GM18511 (cell line): ENCODE data around the gene FUT4.
"Not testable (repeated sequence)": the region's sequence is repeated elsewhere in the genome, so short reads cannot be mapped to it uniquely, and the experiment has no call there.

ENCODE experiments used
- ATAC-seq: cut with Tn5 transposase; IDR thresholded peaks from one replicate; pipeline ENCODE4 v1.9.1; 2021; ENCODE audit warnings: mild to moderate bottlenecking, moderate library complexity; ENCODE audit not compliant: unreplicated experiment

Gene FUT4, protein sequence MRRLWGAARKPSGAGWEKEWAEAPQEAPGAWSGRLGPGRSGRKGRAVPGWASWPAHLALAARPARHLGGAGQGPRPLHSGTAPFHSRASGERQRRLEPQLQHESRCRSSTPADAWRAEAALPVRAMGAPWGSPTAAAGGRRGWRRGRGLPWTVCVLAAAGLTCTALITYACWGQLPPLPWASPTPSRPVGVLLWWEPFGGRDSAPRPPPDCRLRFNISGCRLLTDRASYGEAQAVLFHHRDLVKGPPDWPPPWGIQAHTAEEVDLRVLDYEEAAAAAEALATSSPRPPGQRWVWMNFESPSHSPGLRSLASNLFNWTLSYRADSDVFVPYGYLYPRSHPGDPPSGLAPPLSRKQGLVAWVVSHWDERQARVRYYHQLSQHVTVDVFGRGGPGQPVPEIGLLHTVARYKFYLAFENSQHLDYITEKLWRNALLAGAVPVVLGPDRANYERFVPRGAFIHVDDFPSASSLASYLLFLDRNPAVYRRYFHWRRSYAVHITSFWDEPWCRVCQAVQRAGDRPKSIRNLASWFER

DNA sequence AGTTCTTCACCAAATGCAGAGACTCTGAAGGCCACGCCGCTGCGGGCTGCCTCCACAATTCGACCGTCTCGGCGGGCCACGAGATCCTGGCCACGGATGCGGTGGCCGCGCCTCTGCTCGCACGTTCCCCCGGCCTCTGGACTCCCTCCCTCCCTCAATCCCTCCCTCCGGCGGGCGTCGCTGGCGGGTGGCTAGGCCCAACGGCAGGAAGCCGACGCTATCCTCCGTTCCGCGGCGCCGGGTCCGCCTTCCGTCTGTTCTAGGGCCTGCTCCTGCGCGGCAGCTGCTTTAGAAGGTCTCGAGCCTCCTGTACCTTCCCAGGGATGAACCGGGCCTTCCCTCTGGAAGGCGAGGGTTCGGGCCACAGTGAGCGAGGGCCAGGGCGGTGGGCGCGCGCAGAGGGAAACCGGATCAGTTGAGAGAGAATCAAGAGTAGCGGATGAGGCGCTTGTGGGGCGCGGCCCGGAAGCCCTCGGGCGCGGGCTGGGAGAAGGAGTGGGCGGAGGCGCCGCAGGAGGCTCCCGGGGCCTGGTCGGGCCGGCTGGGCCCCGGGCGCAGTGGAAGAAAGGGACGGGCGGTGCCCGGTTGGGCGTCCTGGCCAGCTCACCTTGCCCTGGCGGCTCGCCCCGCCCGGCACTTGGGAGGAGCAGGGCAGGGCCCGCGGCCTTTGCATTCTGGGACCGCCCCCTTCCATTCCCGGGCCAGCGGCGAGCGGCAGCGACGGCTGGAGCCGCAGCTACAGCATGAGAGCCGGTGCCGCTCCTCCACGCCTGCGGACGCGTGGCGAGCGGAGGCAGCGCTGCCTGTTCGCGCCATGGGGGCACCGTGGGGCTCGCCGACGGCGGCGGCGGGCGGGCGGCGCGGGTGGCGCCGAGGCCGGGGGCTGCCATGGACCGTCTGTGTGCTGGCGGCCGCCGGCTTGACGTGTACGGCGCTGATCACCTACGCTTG lies at the start of gene FUT4:
TSS of gene FUT4 (plus strand) at position 227 of the 951 bp plus-strand sequence. CDS start at position 440, 213 bp downstream.
- peak; percentile 84 for ATAC-seq

DNA sequence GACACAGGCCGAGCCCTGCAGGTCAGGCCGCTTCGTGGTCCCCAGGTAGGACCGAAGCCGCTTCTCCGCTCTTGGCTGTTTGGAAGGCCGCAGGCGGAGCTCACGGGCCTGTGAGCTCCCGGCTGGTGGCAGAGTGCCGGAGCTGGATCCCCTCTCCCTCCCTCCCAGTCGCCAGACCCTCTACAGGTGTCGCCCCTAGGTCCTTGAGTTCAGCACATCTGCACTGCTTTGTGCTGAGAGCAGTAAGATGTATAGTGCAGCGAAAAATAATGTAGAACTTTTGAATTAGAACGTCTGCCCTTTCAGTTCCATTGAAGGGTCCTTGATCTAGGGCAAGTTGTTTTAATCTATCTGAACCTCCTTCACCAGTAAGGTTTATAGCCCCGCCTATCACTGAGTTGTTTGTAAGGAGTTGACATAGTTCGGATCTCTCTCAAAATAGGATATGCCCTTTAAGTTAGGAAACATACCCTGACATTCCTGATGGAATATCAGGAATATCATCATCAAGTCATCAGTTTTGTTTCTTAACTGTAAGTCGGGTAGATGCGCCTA lies 49.5 kb upstream of the FUT4 start:
- ATAC-seq, result peak; percentile 69

DNA sequence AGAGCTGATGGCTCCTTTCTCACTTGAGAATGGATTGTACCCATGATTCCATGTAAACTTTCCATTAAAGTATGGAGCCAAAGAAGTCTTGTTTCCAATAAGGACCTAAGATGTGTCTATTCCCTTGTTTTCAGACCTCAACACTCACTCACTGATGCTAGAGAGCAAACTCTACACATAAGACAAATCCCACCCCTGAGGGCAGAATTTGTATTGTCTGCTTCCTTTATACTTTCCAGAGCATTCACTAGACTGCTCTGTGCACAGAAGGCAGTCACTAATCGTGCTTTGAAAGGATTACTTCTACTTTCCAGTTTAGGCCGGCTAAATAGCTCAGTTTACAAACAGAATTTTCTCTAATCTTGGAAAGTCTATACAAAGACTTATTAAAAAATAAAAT lies 43.5 kb upstream of the FUT4 start:
- no peak for ATAC-seq

DNA sequence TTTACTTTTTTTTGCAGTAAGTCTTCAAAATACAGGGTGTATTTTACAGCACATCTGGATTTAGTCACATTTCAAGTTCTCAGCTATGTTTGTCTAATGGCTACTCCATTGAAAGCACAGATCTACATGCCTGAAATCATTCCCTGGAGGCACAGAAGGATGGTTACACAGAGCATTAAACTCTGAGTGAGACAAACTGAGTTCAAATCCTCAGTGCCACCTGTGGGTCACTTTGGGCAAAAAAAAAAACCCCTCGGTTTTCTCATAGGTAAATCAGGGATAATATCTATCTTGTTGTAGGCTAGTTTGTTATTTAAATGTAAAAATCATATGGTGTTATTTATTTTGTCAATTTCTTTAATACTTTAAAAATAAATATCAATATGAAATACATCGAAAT lies 42.2 kb upstream of the FUT4 start:
- ATAC-seq, result no peak

DNA sequence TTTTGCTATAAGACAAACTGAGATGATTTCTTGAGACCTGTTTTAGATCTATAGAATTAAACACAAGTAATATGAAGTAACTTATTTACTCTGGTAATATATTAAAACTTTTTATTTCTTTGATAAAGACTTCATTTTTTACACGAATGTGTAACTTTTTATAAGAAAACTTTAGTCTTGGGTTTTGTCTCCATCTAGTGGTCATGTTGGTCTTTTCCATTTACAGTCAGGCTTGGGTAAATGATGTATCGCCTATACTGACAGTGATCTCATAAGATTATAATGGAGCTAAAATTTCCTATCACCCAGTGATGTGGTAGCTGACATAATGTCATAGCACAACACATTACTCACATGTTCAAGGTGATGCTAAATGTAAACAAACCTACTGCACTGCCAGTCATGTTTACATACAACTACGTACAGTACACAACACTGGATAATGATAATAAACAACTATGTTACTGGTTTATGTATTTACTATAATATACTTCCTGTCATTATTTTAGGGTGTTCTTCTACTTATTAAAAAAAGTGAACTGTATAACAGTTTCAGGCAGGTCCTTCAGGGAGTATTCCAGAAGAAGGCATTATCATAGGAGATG lies 38.9 kb upstream of the FUT4 start:
- peak; percentile 64 for ATAC-seq

DNA sequence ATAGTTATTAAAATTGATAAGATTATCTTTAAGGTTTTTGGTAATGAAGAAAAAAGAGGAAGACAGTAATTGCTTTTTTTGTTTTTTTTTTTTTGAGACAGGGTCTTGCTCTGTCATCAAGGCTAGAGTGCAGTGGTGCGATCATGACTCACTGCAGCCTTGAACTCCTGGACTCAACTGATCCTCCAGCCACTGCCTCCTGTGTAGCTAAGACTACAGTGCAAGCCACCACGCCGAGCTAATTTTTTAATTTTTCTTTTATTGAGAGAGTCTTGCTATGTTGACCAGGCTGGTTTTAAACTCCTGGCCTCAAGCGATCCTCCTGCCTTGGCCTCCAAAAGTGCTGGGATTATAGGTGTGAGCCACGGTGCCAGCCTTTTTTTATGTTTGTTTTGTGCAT lies 37.2 kb upstream of the FUT4 start:
- ATAC-seq, result not testable (repeated sequence)

DNA sequence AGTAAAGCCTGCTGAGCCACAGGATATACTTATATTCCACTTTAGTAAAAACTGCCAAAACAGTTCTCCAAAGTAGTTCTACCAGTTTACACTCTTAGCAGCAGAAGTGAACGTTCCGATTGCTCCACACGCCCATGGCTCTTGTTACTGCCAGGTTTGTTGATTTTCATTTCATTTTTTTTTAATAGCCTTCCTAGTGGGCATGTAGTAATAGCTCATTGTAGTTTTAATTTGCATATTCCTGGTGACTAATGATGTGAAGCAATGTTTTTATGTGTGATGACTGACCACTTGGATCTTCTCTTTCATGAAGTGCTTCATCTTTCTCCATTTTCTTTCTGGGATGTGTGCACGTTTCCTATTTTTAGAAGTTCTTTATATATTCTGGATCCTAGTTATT lies 36.2 kb upstream of the FUT4 start:
- no peak for ATAC-seq

DNA sequence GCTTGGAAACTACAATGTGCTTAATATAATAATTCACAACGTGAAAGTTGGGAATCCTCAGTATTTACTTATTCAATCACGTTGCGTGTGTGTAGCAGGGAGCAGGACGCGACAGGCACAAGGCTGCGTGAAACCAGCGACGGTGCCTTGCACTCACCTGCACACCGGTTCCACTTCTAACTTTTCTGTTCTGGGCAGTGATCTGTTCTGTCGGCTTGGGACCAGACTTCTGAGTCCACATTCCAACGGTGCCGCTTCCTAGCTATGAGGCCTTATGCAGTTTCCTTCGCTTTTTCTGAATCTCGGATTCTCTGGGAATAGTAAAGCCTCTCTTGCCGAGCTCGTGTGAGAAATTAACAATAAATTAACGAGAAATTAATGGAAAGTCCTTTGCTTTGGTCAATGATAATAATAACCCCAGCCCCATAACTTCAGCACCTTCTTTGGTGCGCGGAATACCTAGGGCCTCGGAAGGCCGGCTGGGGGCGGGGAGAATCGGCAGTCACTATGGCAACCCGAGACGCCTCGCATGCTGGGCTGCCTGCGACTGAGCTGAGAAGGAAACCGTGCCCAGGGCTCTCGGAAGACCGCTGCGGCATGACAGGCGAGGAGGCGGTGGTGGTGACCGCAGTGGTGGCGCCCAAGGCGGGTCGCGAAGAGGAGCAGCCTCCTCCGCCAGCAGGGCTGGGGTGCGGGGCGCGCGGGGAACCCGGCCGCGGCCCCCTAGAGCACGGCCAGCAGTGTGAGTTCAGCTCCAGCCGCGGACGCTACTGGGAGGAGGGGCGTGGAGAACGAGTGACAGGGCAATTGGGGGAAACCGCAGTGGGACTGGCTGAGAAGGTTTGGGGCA lies 31.6 kb upstream of the FUT4 start, which contains the start of gene C11orf97:
TSS of gene C11orf97 (plus strand) at position 530 of the 850 bp plus-strand sequence. CDS start at position 598, 68 bp downstream.
- ATAC-seq, result peak; percentile 84

DNA sequence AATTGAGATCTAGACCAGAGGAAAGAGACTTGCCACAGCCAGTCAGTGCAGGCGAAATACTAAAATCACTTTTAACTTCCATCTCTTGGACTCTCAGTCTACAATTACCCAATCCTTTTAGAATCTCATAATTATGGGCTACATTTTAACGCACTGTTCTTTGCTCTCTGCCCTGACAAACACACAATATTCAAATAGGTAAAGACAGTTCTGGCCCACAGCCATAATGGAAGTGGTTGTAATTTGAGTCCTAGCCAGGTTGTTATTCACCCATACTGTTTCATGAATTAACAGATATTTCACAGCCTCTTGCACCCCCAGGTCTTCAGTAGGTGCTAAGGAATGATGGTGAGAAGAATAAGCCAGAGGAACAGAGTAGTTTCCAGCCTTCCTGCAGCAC lies 30.6 kb upstream of the FUT4 start:
- peak; percentile 53 for ATAC-seq

DNA sequence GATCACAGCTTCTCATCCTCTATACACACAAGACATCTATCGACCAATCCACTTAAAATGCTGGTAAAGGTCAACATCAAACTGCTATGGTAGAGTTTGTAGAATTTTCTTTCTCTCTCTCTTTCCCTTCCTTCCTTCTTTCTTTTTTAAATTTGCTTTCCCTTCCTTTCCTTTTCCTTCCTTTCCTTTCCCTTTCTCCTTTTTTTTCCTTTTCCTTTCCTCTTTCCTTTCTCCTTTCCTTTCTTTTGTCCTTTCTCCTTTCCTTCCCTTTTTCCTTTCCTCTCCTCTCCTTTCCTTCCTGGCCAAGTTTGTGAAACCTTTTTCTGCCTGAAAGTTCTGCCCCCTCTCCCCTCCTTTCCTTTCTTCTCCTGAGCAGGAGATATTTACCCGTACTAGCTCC lies 28.3 kb upstream of the FUT4 start:
- no peak for ATAC-seq

DNA sequence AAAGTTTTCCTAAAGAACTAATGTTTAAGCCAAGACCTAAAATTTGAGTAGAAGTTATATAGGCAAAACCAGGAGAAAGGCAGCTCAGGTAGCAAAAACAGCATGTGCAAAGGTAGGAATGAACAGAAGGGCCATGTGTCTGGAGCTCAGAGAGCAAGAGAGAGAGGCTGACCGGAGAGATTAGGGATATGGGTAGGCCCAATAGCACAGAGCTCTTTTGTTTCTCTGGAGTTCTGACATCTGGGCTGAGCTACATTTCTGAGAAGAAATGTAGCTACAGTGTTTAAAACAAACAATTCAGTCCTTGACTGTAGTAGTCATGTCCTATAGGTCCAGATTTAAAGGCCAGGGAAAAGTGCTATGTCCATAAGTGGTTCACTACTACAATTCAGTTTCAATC lies 27.0 kb upstream of the FUT4 start:
- ATAC-seq, result no peak

DNA sequence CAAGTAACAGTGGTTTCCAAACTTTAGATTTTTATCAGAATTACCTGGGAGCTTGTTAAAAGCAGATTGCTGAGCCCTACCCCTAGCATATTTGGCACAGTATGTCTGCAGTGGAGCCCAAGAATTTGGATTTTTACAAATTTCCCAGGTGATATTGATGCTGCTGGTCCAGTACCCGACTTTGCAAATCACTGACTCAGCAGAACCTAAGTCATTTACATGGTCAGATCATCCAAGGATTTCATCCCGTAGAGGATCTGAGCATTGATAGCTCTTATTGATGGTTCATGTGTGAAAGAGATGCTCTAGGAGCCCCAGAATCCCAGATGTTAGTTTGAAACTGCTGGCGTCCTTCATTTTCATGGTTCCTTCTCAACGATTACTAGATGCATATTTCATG lies 25.4 kb upstream of the FUT4 start:
- ATAC-seq, result no peak

DNA sequence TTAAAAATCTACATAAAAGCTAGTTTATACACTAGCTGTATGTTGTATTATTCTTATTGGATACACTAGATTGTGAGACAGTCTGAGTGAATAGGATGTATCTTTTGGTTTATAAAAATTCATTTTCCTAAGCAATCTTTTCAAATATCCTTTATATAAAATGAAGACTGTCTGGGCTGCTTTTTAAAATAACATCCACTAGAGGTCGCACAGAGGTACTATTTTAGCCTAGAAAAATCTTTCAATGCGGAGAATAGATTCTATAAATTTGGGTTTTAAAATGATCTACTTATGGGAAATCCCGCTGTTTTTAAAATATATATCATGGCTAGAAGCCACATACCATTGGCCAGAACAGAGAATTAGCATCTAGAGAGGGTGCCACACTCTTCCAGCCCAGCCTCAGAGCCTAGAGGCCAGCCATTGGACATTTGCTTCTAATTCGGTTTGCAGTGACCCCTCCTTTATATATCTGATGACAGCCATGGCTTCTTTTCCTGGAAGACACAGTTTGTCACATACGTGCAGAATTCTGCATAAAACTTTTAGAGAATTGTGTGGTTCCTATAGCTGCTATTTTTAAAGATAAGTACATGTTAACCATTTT lies 24.1 kb upstream of the FUT4 start:
- peak; percentile 64 for ATAC-seq

DNA sequence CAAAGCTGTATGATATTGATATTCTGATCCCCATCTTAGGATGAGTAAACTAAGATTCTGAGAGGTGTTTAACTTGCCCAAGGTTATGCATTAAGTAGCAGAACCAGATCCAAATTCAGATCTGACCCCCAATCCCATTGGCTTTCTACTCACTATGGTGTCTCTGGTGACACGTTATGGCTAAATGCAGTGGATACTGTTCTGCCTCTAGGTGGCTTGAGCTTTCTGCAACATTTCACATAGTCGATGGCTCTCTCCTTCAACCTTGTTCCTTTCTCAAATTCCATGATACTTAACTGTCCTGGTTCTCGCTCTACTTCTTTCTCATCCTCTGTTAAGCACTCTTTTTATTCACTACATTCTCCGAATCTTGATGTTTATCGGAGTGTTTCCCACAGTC lies 22.0 kb upstream of the FUT4 start:
- ATAC-seq, result no peak

DNA sequence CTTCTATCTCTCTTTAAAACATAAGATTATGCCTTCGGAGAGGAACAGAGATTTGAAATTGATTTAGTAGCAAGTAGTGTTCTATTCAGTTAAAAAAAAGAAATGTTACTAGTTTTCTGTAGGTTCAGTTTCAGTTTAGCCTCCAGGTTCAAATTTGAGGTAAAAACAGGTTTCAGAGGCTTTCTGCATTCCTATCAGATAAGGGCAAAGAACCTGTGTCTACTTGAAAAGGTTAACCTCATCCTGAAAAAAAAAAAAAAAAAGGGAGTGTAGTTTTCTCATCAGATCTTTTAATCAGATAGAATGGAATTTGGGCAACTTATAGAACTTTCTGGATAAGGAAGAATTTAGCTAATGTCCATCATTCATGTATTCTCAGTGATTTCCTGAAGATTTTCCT lies 19.4 kb upstream of the FUT4 start:
- no peak for ATAC-seq

DNA sequence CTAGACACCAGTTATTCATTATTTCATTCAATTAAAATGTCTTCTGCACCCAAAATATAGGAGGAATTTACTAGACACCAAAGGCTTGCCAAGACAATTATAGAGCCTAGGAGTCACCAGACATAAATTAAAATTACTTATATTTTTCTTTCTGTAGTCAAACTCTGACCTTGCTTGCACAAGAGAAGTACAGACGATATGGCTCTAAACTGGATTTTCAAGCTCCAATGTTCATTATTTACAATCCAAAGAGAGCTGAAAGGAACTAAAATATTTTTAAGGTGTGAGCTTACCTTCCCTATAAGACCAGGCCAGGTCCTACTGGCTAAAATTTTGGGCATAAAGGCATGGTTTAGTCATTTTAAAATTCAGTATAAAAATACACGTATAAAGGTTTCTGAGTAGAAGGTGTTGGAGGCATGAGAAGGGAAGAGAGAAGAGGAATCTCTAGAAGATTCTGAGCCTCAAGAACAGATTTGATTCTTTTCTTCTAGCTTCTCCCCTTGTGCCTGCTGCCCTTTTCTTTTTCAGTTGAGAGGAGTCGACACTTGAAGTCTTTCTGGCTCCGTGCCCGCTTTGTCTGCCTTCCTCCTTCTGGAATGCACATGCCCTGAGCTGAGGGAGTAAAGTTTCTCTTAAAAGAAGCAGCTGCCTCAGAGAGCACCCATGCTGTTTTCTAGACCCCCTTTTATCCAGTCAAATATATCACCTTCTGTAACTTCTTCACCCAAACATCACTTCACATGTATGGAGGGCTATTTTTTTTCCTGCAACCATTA lies 18.0 kb upstream of the FUT4 start:
- no peak for ATAC-seq

DNA sequence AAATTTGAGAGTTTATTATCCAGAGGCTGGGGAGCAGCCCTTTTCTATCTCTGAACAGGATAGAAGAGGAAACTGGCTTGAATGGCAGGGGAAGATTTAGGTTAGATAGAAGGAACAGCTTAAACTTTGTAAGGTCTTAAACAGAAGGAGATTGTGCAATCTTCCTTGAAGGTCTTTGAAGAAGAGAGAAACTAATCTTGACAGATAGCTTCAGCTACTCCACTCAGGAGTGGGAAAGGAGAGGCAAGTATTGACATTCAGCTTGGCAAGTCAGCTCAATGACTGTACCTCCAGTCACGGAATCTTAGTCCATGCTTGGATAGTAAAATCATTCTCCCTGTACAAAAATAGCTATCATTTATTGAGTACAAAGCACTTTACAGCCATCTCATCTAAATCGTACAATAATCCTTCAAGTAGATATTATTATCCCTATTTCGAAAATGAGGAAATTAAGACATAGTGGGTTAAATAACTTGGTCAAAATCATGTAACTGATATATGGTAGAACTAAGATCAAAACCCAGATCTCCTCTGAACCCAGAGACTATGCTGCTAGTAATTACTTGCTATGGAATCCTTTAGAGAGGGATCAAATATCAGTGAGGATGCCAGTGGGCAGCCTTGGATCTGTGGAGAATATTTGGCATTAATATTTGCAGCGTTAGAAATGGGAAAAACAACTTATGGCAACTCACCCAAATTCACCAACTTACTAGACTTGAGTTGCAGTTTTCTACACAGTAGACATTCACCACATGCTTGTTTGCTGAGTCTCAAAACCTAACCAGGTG lies 16.9 kb upstream of the FUT4 start:
- no peak for ATAC-seq

DNA sequence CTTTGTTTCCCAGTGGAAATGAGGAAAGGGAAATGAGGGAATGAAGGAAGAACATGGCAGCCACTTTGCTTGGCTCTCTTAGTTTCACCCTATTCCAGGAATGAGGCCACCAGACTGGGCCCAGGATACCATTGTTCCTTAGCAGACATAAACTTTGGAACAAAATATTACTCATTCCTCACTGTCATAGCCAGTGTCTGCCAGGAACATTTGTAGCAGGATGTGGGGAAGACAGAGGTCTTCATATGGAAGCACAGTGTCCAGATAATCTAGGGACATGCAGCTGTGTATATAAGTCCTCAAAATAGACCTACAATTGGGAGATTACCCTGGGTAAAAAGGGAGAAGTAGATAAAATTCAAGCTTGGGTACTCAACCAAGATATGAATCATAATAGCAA lies 15.2 kb upstream of the FUT4 start:
- ATAC-seq, result no peak
